ENCODE data around the gene SCP2D1. TPM values are rescaled to one million over a fixed set of nuclear protein-coding genes. Genes with fewer than 3 reads are reported as not detected.
"Not testable (repeated sequence)": the region's sequence is repeated elsewhere in the genome, so short reads cannot be mapped to it uniquely, and the experiment has no call there.

The SCP2D1 gene
- total and polyA plus RNA-seq, 9 donors: not detected

DNA sequence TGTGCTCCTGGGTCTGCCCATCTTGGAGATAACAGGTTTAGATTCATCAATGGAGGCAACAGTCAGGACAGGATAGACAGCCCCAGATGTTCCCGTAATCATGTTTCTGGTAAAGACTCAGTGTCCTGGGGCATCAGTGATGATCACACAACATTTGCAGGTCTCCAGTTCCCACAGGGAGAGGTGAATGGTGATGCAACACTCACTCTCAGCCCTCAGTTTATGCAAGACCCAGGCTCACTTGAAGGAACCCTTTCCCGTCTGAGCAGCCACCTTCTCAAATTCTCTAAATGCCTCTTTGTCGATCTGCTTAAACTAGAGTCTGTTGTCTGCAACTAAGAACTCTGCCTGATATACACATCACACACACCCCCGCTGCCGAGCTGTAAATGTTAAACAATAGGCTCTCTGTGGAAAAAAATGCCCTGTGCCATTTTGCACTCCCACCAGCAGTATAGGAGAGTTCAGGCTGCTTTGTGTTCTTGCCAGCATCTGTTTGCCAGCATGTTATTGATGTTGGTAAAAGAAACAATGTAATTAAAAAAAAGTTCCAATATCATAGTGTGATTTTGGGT lies 30.1 kb upstream of the SCP2D1 start:
- Histone ChIP-seq H3K27me3 (no peaks in the 10 kb centered on the region), H3K27ac (no peak overlapping the region), H3K4me1 (ENCODE audit: insufficient read depth) (no peaks in the 10 kb centered on the region), H3K36me3 (no peaks in the 10 kb centered on the region), H3K9me3 (no peaks in the 10 kb centered on the region), H3K4me3 (no peak overlapping the region)
- TF ChIP-seq POLR2A (IDR thresholded peaks at IDR 0.05): no peak
- no peak for TF ChIP-seq EP300 (IDR thresholded peaks at IDR 0.05)
- TF ChIP-seq, protein P1, sequence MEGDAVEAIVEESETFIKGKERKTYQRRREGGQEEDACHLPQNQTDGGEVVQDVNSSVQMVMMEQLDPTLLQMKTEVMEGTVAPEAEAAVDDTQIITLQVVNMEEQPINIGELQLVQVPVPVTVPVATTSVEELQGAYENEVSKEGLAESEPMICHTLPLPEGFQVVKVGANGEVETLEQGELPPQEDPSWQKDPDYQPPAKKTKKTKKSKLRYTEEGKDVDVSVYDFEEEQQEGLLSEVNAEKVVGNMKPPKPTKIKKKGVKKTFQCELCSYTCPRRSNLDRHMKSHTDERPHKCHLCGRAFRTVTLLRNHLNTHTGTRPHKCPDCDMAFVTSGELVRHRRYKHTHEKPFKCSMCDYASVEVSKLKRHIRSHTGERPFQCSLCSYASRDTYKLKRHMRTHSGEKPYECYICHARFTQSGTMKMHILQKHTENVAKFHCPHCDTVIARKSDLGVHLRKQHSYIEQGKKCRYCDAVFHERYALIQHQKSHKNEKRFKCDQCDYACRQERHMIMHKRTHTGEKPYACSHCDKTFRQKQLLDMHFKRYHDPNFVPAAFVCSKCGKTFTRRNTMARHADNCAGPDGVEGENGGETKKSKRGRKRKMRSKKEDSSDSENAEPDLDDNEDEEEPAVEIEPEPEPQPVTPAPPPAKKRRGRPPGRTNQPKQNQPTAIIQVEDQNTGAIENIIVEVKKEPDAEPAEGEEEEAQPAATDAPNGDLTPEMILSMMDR (IDR thresholded peaks at IDR 0.05): no peak
- no peak for DNase-seq
- intact Hi-C loops (cut with DNase I): no loop called here
- 69 to 87% (median 75%) methylated on average over 5 of the region's 5 CpGs for WGBS, 3 donors

DNA sequence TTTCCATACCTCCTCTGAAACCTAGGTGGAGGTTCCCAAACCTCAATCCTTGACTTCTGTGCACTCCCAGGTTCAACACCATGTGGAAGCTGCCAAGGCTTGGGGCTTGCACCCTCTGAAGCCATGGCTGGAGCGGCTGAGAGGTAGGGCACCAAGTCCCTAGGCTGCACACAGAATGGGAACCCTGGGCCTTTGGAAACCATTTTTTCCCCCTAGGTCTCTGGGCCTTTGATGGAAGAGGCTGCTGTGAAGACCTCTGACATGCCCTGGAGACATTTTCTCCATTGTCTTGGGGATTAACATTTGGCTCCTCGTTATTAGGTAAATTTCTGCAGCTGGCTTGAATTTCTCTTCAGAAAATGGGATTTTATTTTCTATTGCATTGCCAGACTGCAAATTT lies 26.5 kb upstream of the SCP2D1 start:
- whole genome bisulfite sequencing, 3 donors: 79 to 85% (median 80%) methylated on average over 2 of the region's 2 CpGs
- H3K4me1 ChIP-seq (ENCODE audit: insufficient read depth); H3K4me3 ChIP-seq; H3K27me3 ChIP-seq; DNase-seq; intact Hi-C loops (cut with DNase I); H3K36me3 ChIP-seq; H3K27ac ChIP-seq; H3K9me3 ChIP-seq: not testable (repeated sequence)

DNA sequence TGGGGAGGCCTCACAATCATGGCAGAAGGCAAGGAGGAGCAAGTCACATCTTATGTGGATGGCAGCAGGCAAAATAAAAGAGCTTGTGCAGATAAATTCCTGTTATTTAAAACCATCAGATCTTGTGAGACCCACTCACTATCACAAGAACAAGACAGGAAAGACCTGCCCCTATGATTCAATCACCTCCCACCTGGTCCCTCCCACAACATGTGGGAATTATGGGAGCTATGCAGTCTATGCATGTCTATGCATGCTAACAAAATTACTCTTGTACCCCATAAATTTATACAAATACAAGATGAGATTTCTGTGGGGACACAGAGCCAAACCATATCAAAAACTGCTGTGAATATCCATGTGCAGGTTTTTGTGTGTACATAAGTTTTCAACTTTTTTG lies 25.6 kb upstream of the SCP2D1 start:
- H3K9me3 ChIP-seq: no peaks in the 10 kb centered on the region
- no peaks in the 10 kb centered on the region for H3K36me3 ChIP-seq
- H3K4me1 ChIP-seq (ENCODE audit: insufficient read depth): no peaks in the 10 kb centered on the region
- no peak overlapping the region for H3K27ac ChIP-seq
- H3K4me3 ChIP-seq: no peak overlapping the region
- H3K27me3 ChIP-seq: no peaks in the 10 kb centered on the region
- intact Hi-C loops (cut with DNase I): no loop called here
- no peak for DNase-seq
- TF ChIP-seq EP300 (IDR thresholded peaks at IDR 0.05) (no peak), POLR2A (IDR thresholded peaks at IDR 0.05) (no peak)
- TF ChIP-seq, protein P1 (IDR thresholded peaks at IDR 0.05): no peak

DNA sequence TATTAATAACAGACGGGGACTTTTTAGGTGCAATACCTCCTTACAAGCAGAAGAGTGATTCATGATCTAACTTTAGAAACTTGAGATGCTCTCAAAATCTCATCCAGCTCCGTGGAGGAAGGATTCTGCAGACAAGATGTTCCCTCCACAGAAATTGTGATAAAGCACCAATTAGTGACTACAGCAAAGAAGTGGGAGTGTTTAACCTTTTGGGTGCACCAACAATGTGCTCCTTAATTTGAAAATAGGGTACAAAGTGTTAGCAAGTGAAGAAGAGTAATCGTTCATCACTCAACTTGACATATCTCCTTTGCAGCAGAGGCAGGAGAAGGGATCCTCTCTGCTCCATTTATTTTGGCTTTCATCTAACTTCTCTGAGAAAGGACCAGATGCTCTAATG lies 22.8 kb upstream of the SCP2D1 start:
- Histone ChIP-seq H3K9me3 (no peaks in the 10 kb centered on the region), H3K27me3 (no peaks in the 10 kb centered on the region), H3K36me3 (no peaks in the 10 kb centered on the region), H3K4me3 (no peak overlapping the region), H3K4me1 (ENCODE audit: insufficient read depth) (peaks cover 2% of the 10 kb centered on the region), H3K27ac (no peak overlapping the region)
- TF ChIP-seq, protein P1 (IDR thresholded peaks at IDR 0.05): no peak
- no peak for TF ChIP-seq POLR2A (IDR thresholded peaks at IDR 0.05)
- TF ChIP-seq EP300 (IDR thresholded peaks at IDR 0.05): no peak
- 4 to 7% (median 6%) methylated on average over 3 of the region's 3 CpGs for WGBS, 3 donors
- DNase-seq: no peak
- intact Hi-C loops (cut with DNase I): no loop called here

DNA sequence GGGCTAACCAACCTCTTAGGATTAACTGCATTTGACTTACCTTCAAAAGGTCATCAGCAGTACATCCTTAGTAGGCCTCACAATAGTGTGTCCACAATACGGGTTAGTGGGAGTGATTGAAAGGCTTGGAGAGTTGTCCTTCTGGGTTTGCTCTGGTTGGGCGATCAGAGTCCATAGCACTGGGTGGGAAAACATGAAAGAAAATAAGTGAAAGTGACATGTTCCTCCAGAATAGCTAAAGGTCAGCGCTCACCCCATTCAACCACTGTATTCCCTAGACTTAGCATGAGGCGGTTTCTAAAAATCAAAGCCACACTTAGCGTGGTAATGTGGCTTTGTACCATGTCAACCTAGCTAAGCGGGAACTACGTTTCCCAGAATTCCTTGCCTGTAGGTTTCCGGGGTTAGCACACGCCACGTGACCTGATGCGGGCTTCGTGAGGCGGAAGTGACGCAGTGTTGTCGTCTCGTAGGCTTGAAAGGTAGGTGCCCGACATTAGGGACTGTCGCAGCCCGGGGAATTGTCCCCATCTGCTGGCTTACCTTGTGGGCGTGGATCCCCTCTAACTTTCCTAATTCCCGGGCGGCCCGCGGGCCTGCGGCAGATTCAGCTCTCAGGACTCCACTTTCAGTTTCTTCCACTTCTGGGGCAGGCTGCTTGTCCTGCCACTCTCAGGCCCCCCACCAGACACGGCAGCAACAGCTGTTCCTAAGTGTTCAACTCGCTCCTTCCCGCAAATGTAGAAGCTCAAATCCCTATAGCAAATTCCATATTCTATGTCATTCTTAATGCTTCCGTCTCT lies 19.8 kb upstream of the SCP2D1 start:
- H3K36me3 ChIP-seq: no peaks in the 10 kb centered on the region
- H3K4me1 ChIP-seq (ENCODE audit: insufficient read depth): peaks cover 2% of the 10 kb centered on the region
- no peaks in the 10 kb centered on the region for H3K9me3 ChIP-seq
- H3K27me3 ChIP-seq: no peaks in the 10 kb centered on the region
- TF ChIP-seq POLR2A (IDR thresholded peaks at IDR 0.05): peak; percentile 83
- TF ChIP-seq EP300 (IDR thresholded peaks at IDR 0.05): no peak
- TF ChIP-seq, protein P1 (IDR thresholded peaks at IDR 0.05): no peak
- intact Hi-C loops (cut with DNase I): no loop called here
- peak overlapping the region; percentile 81 to 84 for H3K27ac ChIP-seq
- peak; percentile 84 to 88 (median 86) for DNase-seq
- peak overlapping the region; percentile 82 for H3K4me3 ChIP-seq
- WGBS, 3 donors: 5 to 12% (median 10%) methylated on average over 29 of the region's 29 CpGs
